HFFc6 (cell line): Measurements from ENCODE around the gene CYTH4. TPM values are rescaled to one million over a fixed set of nuclear protein-coding genes. Genes with fewer than 3 reads are reported as not detected.

Experiments used
- DNase-seq: peaks from one replicate; pipeline ENCODE4 v3.0.0-alpha.2; 2018
- H3K27ac Mint-ChIP-seq: 2 replicates; pipeline ENCODE4 v1.8.0; 2020; ENCODE audit warnings: mild to moderate bottlenecking, mixed read lengths
- H3K27me3 Mint-ChIP-seq: 2 replicates; pipeline ENCODE4 v1.8.0; 2021; ENCODE audit warnings: mild to moderate bottlenecking, moderate library complexity, mixed read lengths; ENCODE audit not compliant: insufficient read depth
- H3K36me3 Mint-ChIP-seq: 2 replicates; pipeline ENCODE4 v1.8.0; 2021; ENCODE audit warnings: low read depth, mixed read lengths
- H3K4me1 Mint-ChIP-seq: 2 replicates; pipeline ENCODE4 v1.8.0; 2020; ENCODE audit warnings: low read depth, mixed read lengths
- H3K4me3 Mint-ChIP-seq: 2 replicates; pipeline ENCODE4 v1.8.0; 2020; ENCODE audit warnings: mild to moderate bottlenecking, moderate library complexity, mixed read lengths
- H3K9me3 Mint-ChIP-seq: 2 replicates; pipeline ENCODE4 v1.8.0; 2020; ENCODE audit warnings: mild to moderate bottlenecking, mixed read lengths
- CTCF ChIP-seq: fragments of 200-600 bp; sonication (generic); IDR thresholded peaks from 2 replicates; pipeline ENCODE4 v1.5.0; 2021; ENCODE audit warnings: antibody characterized with exemption, mild to moderate bottlenecking
- total RNA-seq, 6 experiments: library from RNA; stranded (reverse); fragmentation: NEBNext Ultra II Directional; extraction: Animal tissue kit (Norgen Biotek cat#: 25700); gene quantifications; 2 replicates in 1 of 6; 3 replicates in 5 of 6; pipeline ENCODE4 v1.2.3, GENCODE V29; 2021

CYTH4 gene
- total RNA-seq, 6 experiments from 2014 or later: 0.28 TPM; not detected in 5

DNA sequence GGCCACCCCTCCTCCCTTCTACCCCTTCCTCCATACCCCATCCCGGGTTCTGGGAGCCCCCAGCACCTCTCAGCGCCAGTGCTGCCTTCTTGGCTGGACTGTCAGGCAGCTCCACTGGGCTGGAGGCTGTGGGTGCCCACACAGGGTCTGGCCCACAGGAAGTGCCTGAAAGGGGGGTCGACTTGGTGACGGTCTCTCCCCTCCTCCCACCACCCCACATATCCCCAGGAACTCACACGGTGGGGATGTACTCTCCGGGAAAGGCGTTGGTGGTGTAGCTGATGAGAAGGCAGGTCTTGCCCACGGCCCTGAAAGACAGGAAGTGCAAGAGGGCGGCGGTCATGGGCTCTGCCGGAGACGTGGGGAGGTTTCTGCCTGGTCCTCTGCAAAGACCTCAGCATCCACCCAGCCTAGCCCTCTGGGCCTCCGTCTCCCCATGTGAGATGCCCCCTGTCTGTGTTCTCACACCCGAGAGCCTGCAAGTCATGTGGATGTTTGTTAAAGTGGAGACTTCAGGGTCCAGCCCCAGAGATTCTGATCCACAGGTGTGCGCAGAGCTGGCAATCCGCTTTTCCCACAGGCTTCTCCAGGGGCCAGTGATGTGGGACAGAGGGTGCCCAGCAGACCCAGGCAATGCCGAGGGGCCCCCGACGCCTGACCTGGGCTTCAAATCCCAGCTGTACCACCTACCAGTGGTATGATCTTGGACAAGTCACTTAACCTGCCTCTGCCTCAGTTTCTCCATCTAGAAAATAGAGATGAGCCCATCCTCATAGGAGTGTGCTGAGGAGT, 40.8 kb upstream of the CYTH4 start:
- no peak for TF ChIP-seq CTCF
- no peaks in the 10 kb centered on the region for H3K36me3 Mint-ChIP-seq
- no peaks in the 10 kb centered on the region for H3K9me3 Mint-ChIP-seq
- no peak for DNase-seq
- H3K4me1 Mint-ChIP-seq: peaks cover 17% of the 10 kb centered on the region
- H3K27me3 Mint-ChIP-seq: peaks cover 6% of the 10 kb centered on the region
- no peak overlapping the region for H3K4me3 Mint-ChIP-seq
- no peak overlapping the region for H3K27ac Mint-ChIP-seq

- Mint-ChIP-seq H3K4me1 (peaks cover 17% of the 10 kb centered on the region), H3K27me3 (peaks cover 4% of the 10 kb centered on the region), H3K9me3 (no peaks in the 10 kb centered on the region), H3K36me3 (no peaks in the 10 kb centered on the region), H3K4me3 (peak overlapping the region; percentile 33), H3K27ac (peak overlapping the region; percentile 29; the same call in 1 of the 2 replicates)
- TF ChIP-seq CTCF: no peak
- DNase-seq: no peak
Observed at GRCh38 chr22:37242395-37242918, 39.9 kb upstream of the CYTH4 start.

GRCh38 chr22:37243402-37244113, 38.8 kb upstream of the CYTH4 start:
- Mint-ChIP-seq H3K36me3 (no peaks in the 10 kb centered on the region), H3K27ac (no peak overlapping the region), H3K9me3 (no peaks in the 10 kb centered on the region), H3K27me3 (peaks cover 5% of the 10 kb centered on the region), H3K4me3 (peak overlapping the region; percentile 84), H3K4me1 (peaks cover 23% of the 10 kb centered on the region)
- TF ChIP-seq CTCF: no peak
- no peak for DNase-seq

- H3K27ac Mint-ChIP-seq: 0 out of 2 replicates have a peak within 1 kb of the TSS, but pooled peaks have one; percentile 25
- H3K4me3 Mint-ChIP-seq: peak within 1 kb of the TSS; percentile 84
- DNase-seq: no peak
- H3K9me3 Mint-ChIP-seq: no peaks in the 10 kb centered on the region
- peaks cover 6% of the 10 kb centered on the region for H3K27me3 Mint-ChIP-seq
- TF ChIP-seq CTCF: no peak
- peaks cover 26% of the 10 kb centered on the region for H3K4me1 Mint-ChIP-seq
- H3K36me3 Mint-ChIP-seq: no peaks in the 10 kb centered on the region
Observed at GRCh38 chr22:37244114-37244921, 38.0 kb upstream of the CYTH4 start, which contains the start of gene RAC2. TSS of gene RAC2 (minus strand) at chr22:37244269. CDS start at chr22:37244148, 121 bp downstream.
